DMS79 treated with DMSO at 0.1 percent for 48 hours (cell line): ENCODE results near the gene FAM234B.

Experiments
- DNase-seq: peaks from one replicate; lab custom pipeline; 2025; lab: John Stamatoyannopoulos, UW

Gene FAM234B, protein sequence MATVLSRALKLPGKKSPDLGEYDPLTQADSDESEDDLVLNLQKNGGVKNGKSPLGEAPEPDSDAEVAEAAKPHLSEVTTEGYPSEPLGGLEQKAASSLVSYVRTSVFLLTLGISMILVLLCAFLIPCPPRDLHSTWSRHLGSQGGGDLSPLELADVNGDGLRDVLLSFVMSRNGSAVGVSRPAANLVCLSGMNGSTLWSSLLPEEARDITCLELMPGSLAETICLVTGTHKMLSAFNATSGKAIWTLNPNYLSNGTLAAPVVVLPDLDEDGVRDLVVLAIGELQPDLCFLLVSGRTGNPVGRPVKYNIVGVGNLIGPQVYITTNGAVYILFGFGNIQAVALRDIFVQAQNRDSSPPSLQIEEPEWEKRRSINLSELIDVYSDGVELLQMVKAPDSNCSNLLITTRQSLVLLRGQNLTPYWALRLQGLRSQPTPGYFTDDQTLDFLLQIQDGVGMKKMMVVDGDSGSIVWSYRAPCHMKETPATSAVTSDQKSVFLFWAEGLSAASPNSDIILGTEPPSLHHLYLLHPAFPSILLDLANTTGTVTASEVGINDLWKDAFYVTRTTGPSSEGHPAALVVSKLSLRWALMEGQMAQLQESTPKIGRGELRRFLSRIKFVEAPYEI

DNA sequence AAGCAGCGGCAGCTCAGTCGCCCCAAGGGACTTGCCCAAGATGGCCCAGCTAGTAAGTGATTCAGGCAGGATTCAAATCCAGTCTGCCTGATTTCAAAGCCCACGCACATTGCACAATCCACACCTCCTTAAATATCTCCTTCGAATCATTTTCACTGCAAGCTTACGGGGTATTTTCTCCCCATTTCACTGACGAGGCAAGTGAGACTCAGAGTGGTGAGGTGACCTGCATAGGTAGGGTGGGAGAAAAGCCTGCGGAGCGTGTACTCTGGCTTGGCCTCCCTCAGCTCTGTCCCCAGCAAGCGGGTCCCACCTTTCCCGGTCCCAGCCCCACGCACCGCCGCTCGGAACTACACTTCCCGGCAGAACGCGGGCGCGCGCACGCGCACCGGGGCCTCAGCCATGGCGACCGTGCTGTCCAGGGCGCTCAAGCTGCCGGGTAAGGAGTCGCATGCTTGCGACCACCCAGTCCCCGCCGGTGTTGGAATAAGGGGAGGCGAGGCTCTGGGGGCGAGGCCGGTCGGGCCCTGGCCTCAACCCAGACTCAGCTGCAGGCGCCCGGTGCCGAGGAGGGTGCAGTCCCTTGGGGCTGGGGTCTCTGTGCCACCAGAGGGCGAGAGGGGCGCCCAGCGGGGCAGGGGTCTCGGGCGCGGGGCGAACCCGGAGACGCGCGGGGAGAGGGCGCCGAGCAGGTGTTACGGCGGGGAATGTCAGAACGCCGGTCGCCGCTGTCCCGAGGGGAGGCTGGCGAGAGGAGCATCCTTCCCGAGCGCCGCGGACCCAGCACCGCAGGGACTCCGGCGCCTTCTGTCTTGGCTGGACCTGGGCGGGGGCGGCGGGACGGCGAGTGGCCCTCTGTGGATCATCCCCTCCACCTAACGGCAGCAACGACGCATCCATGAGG is at the start of gene FAM234B:
Gene FAM234B, plus strand, starts transcription at position 380 of the 904 bp plus-strand sequence. Its CDS starts 23 bp downstream, at position 403.
- peak; percentile 50 for DNase-seq

DNA sequence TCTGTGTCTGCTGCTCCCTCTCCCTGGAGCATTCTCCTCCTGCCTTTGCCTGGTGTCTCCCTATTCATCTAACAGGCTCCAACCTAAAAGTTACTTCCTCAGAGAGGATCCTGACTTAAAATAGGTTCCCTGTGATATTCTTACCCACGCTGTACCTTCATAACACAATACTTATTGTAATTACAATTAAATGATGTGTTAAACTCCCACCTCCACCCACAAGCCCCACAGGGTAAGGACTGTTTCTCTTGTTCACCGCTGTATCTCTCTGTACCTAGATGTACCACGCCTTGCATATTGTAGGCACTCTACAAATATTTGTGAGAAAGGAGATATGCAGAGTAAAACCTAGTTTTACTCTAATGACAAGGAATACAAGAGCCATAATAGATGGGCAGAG is 49.1 kb upstream of the FAM234B start:
- DNase-seq: no peak

DNA sequence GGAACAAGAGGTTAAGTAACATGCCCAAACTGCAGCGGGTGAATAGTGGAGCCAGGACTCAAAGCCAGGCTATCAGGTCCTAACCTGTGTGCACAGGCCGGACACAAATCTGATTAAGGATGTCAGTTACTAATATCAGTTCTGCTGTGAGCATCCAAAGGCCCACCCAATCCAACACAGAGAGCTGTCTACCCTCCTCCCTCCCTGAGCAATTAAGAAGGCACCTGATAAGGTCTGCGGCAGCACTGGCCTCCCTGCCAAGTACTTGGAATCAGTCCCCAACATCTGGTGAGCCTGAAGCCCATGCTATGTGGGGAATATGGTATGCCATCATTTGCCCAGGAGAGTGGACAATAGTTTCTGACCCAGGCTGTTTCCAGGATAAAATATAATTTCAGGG is 48.0 kb upstream of the FAM234B start:
- no peak for DNase-seq

DNA sequence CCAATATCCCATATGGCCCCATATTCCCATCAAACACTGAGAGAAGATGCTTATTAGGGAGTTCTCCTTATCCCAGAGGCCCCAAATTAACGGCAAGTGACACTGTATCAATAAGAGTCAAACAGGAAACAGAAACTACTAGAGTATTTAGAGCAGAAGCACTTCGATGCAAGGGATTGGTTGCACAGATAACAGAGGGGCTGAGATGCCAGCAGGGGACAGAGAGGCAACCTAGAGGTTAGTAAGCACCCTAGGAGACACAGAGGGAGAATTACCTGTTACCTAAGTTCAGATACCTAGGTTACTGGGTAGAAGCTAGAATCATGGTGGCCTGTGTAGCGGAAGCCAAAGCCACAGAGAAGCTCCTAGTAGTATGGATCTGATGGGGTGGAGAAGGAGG is 47.0 kb upstream of the FAM234B start:
- DNase-seq: no peak

DNA sequence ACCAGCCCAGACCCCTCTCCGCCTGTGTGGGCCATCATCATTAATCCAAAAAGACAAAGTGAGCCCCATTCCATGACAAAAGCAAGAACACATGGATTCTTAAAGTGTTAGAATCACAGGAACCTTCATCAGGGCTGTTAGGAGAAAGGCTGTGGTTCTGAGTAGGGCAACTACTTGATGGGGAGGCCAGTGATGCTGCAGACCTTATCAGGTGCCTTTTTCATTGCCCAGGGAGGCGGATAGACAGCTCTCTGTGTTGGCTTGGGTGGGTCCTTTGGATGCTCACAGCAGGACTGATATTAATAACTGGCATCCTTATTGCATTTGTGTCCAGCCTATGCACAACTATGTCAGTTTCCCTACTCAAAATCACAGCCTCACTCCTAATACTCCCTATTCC is 46.4 kb upstream of the FAM234B start:
- no peak for DNase-seq

DNA sequence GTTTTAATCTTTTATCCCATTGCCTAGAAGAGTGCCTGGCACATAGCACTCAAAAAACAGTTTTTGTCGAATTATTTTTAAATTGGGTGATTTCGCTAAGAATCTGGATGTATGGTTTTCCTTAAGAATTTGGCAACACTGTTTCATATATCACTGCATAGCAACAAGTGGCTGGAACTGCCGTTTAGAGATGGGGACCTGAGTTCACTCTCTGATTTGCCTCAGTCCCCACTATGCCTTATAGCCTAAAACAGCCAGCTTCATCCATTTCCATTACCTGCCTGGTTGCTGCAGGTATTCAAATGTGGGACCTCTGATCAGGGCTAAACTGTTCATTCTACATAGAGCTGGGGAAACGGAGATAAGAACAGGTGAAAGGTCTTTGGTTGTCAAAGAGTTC is 45.9 kb upstream of the FAM234B start:
- no peak for DNase-seq

DNA sequence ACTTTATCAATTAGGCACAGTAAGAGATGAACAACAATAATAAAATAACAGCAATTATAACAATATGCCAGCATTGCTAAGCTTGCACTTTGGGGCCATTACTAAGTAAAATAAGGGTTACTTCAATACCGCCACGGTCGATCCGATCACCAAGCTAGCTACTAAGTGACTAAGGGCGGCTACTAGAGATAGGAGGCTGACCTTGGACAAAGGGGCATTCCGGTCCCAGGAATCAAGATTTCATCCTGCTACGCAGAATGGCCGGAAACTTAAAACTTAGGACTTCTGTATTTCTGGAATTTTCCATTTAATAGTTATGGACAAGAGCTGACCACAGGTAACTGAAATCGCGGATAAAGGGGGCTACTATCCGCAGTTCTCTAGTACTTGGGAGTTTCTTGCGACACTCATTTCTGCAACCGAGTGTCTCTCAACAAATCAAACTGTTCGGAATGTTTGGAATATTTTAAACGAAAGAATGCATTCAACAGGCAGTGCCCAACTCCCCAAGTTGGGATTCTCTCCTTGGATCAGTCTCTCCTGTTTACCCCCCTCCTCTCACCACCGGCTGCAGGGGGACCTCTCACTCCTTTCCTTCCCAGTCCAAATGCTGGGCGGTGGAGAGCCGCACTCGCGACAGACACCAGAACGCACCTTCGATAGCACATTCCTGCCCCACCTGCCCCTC is 44.8 kb upstream of the FAM234B start:
- no peak for DNase-seq

DNA sequence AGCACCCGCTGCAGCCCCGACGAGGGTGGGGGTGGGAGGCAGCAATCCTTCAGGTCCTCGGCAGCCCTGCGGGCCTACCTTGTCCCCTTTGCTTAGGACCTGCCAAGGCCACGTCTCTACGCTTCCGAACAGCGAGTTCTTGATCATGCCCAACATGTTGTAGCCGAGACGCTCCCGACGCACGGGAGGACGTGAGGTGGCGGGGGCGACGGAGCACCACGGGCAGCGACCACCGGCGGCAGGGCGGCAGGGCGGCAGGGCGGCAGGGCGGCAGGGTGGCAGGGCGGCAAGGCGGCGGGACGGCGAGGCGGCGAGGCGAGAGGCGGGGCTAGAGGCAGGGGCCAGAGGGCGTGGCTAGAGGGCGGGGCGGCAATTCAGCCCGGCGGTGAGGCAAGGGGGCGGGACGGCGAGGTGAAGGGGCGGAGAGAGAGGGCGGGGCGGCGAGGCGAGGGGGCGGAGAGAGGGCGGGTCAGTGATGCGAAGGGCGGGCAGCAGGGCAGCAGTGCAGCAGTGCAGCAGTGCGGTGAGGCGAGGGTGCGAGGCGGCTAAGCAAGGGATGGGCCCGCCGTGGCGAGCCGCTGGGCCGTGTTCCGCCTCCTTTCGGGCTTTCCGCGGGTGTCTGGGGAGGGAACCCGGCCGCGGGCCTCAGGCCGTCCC is 44.1 kb upstream of the FAM234B start, which contains the start of gene HEBP1:
Gene HEBP1, minus strand, starts transcription at position 307 of the 657 bp plus-strand sequence. Its CDS starts 151 bp downstream, at position 156.
- peak; percentile 89 for DNase-seq

DNA sequence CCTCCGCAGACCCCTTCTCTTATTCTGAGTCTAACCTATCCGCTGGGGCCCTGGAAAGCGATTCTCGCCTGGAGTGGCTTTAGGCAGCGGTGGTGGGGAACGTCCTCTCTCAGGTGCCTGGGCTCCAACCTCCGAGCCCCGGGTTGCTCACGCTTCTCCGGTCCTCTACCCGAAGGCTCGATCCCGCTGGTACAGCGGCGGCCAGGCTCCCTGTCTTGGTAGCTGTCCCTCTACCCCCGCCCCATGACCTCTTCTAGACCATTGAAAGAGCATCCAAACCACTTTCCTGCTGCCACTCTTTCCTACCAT is 43.6 kb upstream of the FAM234B start:
- peak; percentile 74 for DNase-seq

DNA sequence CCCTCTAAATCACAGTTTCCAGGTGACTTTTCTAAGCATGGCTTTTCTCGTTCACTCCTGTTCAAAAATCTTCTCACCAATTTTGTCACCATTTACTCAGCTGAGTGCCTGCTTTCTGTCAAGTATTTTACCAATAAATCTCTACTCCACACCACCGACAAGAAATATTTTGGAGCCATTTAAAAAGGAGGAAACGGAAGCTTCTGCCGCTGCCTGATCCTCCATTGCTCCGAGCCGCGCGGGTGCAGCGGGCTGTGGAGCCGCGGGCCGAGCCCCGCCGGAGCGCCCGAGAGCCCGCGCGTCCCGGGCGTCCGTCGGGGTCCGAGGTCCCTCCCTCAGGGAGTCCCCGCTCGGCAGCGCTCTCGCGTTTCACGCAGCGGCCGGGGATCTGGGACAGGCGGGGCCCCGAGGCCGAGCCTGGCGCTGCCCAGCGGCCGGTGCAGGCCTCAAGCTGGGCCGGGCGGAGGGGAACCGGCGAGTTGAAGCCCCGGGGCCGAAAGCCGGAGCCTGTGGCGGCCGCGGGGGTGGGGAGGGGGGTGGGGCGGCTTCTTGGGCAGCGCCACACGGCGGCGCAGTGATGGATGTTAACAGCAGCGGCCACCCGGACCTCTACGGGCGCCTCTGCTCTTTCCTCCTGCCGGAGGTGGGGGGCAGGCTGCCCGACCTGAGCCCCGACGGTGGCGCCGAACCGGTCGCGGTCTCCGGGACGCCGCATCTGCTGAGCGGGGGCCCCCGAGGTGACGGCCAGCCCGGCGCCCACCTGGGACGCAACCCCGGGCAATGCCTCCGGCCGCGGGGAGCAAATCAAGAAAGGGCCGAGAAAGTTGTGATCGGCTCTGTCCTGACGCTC is 43.0 kb upstream of the FAM234B start:
- peak; percentile 64 for DNase-seq

DNA sequence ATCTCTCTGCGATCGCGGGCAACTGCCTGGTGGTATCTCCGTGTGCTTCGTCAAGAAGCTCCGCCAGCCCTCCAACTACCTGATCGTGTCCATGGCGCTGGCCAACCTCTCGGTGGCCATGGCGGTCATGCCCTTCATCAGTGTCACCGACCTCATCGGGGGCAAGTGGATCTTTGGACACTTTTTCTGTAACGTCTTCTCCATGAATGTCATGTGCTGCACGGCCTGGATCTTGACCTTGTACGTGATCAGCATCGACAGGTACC is 42.5 kb upstream of the FAM234B start:
- DNase-seq: no peak

DNA sequence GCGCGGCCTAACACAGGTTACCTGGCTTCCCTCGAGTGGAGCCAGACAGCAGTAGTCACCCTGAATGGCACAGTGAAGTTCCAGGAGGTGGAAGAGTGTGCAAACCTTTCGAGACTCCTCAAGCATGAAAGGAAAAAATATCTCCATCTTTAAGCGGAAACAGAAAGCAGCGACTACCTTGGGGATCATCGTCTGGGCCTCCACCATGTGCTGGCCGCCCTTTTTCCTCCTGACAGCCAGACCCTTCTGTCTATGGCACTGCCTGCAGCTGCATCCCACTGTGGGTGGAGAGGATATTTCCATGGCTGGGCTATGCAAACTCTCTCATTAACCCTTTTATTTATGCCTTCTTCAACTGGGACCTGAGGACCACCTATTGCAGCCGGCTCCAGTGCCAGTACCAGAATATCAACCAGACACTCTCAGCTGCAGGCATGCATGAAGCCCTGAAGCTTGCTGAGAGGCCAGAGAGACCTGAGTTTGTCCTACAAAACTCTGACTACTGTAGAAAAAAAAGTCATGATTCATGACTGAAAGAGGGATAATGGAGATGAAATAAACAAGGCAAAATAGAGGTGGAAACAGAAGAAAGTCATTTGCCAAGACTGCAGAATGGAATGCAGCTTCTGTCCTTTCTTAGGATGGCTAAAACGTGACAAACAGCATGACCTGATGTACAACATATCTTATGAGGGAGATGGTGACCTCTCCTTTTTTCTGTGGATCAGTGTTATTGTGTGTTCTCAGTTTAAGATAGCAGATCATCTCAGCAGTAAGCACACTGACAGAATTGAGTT is 41.7 kb upstream of the FAM234B start:
- no peak for DNase-seq

DNA sequence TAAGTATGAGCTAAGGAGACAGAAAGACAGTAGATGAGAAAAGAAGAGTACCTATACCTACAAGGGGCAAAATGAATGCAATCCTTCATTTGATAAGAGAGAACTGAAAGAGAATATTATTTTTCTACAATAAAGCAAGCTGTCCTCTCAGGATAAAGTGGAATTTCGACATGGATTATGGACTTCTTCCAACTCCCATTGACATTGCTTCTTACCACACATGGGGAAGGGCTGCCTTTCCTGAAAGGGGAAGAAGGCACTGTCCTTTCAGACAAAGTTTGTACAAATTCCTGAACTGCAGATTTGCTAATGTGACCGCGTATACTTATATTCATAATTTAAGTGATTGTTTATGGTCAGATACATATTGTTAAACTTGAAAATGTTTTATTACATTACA is 39.8 kb upstream of the FAM234B start:
- no peak for DNase-seq

DNA sequence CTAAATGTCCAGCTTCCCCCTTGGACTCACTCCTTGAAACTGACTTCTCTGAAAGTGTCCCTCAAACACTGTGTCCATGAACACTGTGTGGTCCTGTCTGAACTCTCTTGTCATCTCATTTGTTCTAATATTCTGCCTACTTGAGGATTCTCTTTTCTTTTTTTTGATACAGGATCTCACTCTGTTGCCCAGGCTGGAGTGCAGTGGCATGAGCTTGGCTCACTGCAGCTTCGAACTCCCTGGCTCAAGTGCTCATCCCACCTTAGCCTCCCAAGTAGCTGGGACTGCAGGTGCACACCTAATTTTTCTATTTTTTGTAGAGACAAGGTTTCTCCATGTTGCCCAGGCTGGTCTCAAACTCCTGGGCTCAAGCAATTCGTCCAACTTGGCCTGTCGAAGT is 39.2 kb upstream of the FAM234B start:
- no peak for DNase-seq

DNA sequence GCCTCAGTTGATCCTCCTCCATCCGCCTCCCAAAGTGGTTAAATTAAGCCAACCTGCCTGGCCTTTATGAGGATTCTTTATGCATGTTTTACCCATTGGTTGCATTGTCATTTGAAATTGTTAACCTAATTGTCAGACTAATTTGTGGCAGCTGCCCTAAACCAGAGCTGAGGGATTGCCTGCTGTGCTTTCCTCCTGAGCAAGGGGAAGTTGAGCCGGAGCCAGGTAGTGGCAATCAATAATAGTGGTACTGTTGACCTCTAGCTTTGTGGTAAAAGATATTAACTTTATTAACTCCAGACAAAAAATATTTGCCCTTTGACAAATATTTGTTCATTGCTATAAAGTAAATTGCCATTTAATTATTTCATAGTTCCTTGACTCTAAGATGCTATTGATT is 38.5 kb upstream of the FAM234B start:
- DNase-seq: peak; percentile 38

DNA sequence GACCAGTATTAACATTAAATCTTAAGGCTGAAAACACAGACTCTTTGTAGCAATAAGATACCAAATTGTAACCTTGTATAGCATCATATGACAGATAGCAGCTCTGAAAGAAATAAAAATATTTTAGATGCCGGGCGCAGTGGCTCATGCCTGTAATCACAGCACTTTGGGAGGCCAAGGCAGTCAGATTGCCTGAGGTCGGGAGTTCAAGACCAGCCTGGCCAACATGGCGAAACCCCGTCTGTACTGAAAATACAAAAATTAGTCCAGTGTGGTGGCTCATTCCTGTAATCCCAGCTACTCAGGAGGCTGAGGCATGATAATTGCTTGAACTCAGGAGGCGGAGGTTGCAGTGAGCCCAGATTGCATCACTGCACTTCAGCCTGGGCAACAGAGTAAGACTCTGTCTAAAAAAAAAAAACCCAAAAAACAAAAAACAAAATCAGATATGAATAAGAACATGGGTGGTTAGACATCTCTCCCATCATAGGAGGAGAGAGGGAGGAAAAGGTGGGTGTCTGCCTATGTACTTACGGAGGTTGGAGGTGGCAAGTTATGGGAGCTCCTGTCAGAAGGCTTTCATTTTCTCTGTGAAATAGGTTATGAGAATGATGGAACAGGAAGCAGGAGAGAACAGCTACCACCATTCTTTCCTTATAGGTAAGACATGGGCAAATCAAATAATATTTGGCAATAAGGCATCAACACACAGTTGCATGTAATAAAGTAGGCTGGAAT is 36.5 kb upstream of the FAM234B start:
- no peak for DNase-seq

DNA sequence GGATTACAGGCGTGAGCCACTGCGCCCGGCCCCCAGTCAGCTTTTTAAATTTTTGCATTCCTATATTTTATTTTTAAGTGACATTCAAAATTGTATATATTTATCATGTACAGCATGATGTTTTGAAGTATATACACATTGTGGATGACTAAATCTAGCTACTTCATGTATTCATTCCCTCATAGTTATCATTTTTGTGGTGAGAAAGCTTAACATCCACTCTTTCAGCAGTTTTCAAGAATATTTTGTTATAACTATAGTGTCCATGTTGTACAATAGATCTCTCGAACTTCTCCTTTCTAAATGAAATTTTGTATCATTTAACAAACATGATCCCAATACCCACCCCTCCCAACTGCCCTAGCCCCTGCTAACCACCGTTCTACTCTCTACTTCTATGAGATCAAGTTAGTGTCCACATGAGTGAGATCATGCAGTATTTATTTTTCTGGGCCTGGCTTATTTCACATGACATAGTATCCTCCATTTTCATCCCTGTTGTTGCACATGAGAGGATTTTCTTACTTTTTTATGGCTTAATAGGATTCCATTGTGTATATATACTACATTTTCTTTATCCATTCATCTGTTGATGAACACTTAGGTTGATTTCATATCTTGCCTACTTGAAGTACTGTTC is 35.3 kb upstream of the FAM234B start:
- DNase-seq: no peak

DNA sequence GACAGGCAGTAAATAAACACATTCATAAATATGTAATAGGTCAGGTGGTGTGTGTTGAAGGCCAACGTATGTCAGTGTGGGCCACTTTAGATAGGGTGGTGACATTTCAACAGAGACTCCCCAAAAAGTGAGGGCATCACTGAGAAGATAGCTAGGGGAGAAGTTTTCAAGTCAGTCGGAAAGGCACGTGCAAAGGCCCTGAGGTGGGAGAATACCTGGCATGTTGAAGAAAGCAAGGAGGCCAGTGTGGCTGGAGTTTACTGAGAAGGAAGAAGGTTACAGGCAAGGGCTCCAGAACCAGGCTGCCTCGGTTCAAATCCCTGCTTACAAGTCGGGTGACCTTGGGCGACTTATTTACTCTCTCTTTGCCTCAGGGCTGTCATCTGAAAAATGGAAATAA is 33.1 kb upstream of the FAM234B start:
- DNase-seq: no peak

DNA sequence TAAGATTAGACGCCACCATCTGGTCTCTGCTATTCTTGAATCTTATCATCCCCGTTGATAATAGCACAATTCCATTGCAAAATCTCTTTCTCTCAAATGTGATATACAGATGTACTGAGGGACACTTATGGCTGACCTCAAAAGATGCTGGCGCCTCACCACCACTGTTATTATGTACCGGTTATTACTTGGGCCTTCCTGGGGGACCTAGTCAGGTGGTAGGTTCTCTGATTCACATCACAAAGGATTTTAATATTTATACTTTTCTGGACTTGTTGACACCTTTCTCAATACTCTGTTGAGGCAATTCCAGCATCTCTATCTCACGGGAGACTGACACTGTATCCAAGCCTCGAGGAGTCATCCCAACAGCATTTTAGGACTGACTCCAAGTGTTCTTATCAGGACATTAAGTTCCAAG is 21.3 kb upstream of the FAM234B start:
- no peak for DNase-seq
